Chondrocyte (in vitro differentiated cells): ENCODE data around the gene UQCC2. TPM values are rescaled to one million over a fixed set of nuclear protein-coding genes. Genes with fewer than 3 reads are reported as not detected.

Source experiments
- DNase-seq: peaks from one replicate; pipeline ENCODE4 v3.0.0; 2021; ENCODE audit warnings: mixed read lengths, low spot score
- H3K27ac Mint-ChIP-seq: one replicate; pipeline ENCODE4 v1.8.0; 2021; ENCODE audit warnings: mild to moderate bottlenecking, moderate library complexity, mixed read lengths; ENCODE audit not compliant: unreplicated experiment
- H3K27me3 Mint-ChIP-seq: 2 replicates; pipeline ENCODE4 v1.8.0; 2021; ENCODE audit warnings: low read depth, mixed read lengths
- H3K36me3 Mint-ChIP-seq: 2 replicates; pipeline ENCODE4 v1.8.0; 2021; ENCODE audit warnings: low read depth, mixed read lengths
- H3K4me1 Mint-ChIP-seq: 2 replicates; pipeline ENCODE4 v1.8.0; 2021; ENCODE audit warnings: low read depth, mild to moderate bottlenecking, mixed read lengths
- H3K4me3 Mint-ChIP-seq: one replicate; pipeline ENCODE4 v1.8.0; 2021; ENCODE audit warnings: mild to moderate bottlenecking, moderate library complexity, mixed read lengths; ENCODE audit not compliant: unreplicated experiment
- H3K9me3 Mint-ChIP-seq: 2 replicates; pipeline ENCODE4 v1.8.0; 2021; ENCODE audit warnings: low read depth, mixed read lengths
- long read RNA-seq: library from polyadenylated mRNA; stranded (forward); transcript quantifications from one replicate; pipeline ENCODE4 v2.0.0, GENCODE V29; 2021
- total RNA-seq: library from RNA; stranded (reverse); gene quantifications from 3 replicates; pipeline ENCODE4 v1.2.1, GENCODE V29; 2021
- TF ChIP-seq, protein P1 (sequence below): fragments of 200-600 bp; sonication (generic); IDR thresholded peaks from 2 replicates; pipeline ENCODE4 v1.5.0; 2021; ENCODE audit warnings: antibody characterized with exemption, mild to moderate bottlenecking, moderate library complexity

UQCC2 gene
- 64.5 to 80.2 TPM (median 67.6 TPM) in 3 replicates for total RNA-seq
- long read RNA-seq, full-length matches to known transcripts: 46 of 51 reads
- long read RNA-seq, partial matches to known transcripts: 3 of 51 reads
- long read RNA-seq, other reads (novel, unspliced or antisense): 2 of 51 reads

- Mint-ChIP-seq H3K36me3 (peaks cover 4% of the 10 kb centered on the region), H3K27ac (peak within 1 kb of the TSS; percentile 97), H3K27me3 (no peaks in the 10 kb centered on the region), H3K9me3 (no peaks in the 10 kb centered on the region), H3K4me3 (peak within 1 kb of the TSS; percentile 96), H3K4me1 (peaks cover 31% of the 10 kb centered on the region)
- peak; percentile 99 for DNase-seq
- TF ChIP-seq, protein P1, sequence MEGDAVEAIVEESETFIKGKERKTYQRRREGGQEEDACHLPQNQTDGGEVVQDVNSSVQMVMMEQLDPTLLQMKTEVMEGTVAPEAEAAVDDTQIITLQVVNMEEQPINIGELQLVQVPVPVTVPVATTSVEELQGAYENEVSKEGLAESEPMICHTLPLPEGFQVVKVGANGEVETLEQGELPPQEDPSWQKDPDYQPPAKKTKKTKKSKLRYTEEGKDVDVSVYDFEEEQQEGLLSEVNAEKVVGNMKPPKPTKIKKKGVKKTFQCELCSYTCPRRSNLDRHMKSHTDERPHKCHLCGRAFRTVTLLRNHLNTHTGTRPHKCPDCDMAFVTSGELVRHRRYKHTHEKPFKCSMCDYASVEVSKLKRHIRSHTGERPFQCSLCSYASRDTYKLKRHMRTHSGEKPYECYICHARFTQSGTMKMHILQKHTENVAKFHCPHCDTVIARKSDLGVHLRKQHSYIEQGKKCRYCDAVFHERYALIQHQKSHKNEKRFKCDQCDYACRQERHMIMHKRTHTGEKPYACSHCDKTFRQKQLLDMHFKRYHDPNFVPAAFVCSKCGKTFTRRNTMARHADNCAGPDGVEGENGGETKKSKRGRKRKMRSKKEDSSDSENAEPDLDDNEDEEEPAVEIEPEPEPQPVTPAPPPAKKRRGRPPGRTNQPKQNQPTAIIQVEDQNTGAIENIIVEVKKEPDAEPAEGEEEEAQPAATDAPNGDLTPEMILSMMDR: peak; percentile 87
Observed at GRCh38 chr6:33711140-33712129, at the start of gene UQCC2. Gene UQCC2 (minus strand): TSS chr6:33711700. CDS start chr6:33711686, 14 bp downstream.

GRCh38 chr6:33759887-33760629, 48.6 kb upstream of the UQCC2 start:
- no peak overlapping the region for H3K27ac Mint-ChIP-seq

GRCh38 chr6:33758815-33759216, 47.3 kb upstream of the UQCC2 start:
- Mint-ChIP-seq H3K4me3 (no peak overlapping the region), H3K4me1 (peaks cover 20% of the 10 kb centered on the region), H3K27ac (no peak overlapping the region), H3K9me3 (no peaks in the 10 kb centered on the region), H3K36me3 (no peaks in the 10 kb centered on the region), H3K27me3 (no peaks in the 10 kb centered on the region)
- TF ChIP-seq, protein P1: no peak
- no peak for DNase-seq

More at GRCh38 chr6:33759887-33760629, 48.6 kb upstream of the UQCC2 start:
- H3K4me1 Mint-ChIP-seq: peaks cover 20% of the 10 kb centered on the region
- TF ChIP-seq, protein P1: no peak
- no peak for DNase-seq
- H3K27me3 Mint-ChIP-seq: no peaks in the 10 kb centered on the region
- H3K4me3 Mint-ChIP-seq: no peak overlapping the region
- no peaks in the 10 kb centered on the region for H3K36me3 Mint-ChIP-seq
- H3K9me3 Mint-ChIP-seq: no peaks in the 10 kb centered on the region

- H3K27ac Mint-ChIP-seq: no peak overlapping the region
Observed at GRCh38 chr6:33757906-33758305, 46.4 kb upstream of the UQCC2 start.

More at GRCh38 chr6:33757906-33758305, 46.4 kb upstream of the UQCC2 start:
- Mint-ChIP-seq H3K9me3 (no peaks in the 10 kb centered on the region), H3K36me3 (no peaks in the 10 kb centered on the region), H3K4me3 (no peak overlapping the region), H3K27me3 (no peaks in the 10 kb centered on the region), H3K4me1 (peaks cover 20% of the 10 kb centered on the region)
- DNase-seq: no peak
- TF ChIP-seq, protein P1: no peak
